Gastrocnemius medialis (tissue), 4 donors: Measurements from ENCODE around the gene CDR2.

Experiments used
- POLR2A ChIP-seq, 2 donors: fragments of 450-650 bp; IDR thresholded peaks; one replicate each; pipeline ENCODE4 v1.6.1; 2017; ENCODE audit warnings: antibody characterized with exemption in 2 of 2, mild to moderate bottlenecking in 2 of 2, moderate library complexity in 2 of 2
- TF ChIP-seq, protein P1 (sequence below), 5 experiments: fragments of 450-650 bp in 3 of 5; fragments of 200-600 bp in 2 of 5; sonication (generic) in 2 of 5; IDR thresholded peaks in 4 of 5; conservative IDR thresholded peaks in 1 of 5; 1 replicate in 4 of 5; 2 replicates in 1 of 5; pipeline ENCODE4 v1.5.1; 2016 to 2019; ENCODE audit warnings: antibody characterized with exemption in 5 of 5, mild to moderate bottlenecking in 3 of 5, moderate library complexity in 3 of 5

DNA sequence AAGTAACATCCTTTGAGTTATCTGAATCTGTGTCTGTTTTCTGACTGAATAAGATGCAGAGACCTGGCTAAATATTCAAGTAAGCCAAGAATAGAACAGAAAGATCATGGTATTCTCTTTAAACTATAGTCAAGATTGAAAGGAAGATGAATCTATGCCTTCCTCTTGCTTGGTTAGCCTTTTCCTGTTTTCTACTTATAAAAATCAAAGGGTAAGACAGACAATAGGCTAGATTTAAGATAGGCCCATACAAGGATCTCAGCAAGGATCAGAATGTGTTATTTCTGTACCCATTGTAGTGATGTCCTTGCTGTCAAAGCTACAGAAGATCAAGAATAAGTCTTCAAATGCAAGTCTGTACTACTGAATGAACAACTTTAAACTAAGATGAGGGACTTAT, 7.0 kb upstream of the CDR2 start:
- TF ChIP-seq, protein P1, sequence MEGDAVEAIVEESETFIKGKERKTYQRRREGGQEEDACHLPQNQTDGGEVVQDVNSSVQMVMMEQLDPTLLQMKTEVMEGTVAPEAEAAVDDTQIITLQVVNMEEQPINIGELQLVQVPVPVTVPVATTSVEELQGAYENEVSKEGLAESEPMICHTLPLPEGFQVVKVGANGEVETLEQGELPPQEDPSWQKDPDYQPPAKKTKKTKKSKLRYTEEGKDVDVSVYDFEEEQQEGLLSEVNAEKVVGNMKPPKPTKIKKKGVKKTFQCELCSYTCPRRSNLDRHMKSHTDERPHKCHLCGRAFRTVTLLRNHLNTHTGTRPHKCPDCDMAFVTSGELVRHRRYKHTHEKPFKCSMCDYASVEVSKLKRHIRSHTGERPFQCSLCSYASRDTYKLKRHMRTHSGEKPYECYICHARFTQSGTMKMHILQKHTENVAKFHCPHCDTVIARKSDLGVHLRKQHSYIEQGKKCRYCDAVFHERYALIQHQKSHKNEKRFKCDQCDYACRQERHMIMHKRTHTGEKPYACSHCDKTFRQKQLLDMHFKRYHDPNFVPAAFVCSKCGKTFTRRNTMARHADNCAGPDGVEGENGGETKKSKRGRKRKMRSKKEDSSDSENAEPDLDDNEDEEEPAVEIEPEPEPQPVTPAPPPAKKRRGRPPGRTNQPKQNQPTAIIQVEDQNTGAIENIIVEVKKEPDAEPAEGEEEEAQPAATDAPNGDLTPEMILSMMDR (IDR thresholded peaks at IDR 0.05 in 4 of 5, conservative IDR thresholded peaks at IDR 0.05 in 1 of 5): no peak
- TF ChIP-seq POLR2A (IDR thresholded peaks at IDR 0.05): no peak
